Activated CD4-positive, alpha-beta T cell treated with anti-CD3 and anti-CD28 coated beads, Interleukin-2, amount 50 U/mL, for 4 hours (primary cell): ENCODE results near the gene TMEM231.
"Not testable (repeated sequence)": the region's sequence is repeated elsewhere in the genome, so short reads cannot be mapped to it uniquely, and the experiment has no call there.

Source experiments
- DNase-seq, 2 experiments: peaks; one replicate each; pipeline ENCODE4 v3.0.0-alpha.2; 2020

Gene TMEM231

DNA sequence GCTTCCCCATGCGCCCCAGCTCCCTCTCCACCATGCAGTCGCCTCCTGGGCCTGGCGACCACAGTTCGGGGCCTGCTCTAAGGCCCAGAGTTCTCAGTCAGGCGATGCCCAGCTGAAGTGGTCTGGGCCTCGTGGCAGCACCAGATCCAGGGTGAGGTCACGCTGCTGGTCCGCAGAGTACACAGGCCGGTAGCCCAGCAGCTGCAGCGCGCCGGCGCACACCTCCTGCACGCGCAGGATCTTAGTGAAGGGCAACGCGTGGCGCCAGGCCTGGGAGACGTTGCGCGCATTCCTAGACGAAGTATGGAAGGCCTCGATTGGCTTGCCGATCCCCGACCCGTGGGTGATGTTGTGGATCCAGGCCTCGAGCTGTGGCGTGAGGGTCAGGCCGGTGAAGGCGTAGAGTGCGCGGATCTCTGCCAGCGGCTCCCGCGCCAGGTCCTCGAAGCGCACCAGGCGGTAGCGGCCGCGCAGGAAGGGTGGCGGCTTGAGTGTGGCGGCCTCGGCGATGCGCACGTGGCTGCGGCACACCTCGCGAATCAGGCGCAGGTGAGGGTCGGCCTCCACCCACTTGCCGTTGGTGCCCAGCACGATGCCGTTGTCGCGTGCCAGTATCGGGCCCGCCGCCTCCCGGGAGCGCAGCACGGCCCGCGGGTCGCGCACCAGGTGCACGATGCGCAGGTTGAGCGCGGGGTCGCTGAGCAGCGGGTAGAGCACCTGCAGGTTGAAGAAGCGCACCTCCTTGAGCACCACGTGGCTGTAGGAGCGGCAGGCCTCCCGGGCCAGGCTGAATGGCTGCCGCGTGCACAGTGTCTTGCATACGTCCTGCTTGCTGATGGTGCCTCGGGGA, 26.8 kb downstream of the TMEM231 start:
- DNase-seq: no peak

DNA sequence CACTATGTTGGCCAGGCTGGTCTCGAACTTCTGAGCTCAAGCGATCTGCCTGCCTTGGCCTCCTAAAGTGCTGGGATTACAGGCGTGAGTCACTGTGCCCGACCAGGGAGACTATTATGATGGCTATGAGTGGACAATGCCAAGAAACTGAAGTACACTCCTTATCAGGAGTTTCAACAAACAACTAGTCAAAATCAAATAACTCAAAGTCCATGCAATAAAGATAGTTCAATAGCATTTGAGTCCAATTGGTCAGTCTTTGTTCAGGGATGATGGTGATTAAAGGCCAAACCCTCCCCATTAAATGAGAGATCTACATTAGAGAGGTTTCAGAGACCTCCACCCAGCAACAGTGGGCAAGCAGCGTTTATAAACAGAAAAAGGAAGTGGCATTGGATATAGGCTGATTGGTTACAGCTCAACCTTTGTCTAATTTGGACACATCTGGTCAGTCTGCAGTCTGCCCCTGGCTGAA, 28.2 kb downstream of the TMEM231 start:
- no peak for DNase-seq

DNA sequence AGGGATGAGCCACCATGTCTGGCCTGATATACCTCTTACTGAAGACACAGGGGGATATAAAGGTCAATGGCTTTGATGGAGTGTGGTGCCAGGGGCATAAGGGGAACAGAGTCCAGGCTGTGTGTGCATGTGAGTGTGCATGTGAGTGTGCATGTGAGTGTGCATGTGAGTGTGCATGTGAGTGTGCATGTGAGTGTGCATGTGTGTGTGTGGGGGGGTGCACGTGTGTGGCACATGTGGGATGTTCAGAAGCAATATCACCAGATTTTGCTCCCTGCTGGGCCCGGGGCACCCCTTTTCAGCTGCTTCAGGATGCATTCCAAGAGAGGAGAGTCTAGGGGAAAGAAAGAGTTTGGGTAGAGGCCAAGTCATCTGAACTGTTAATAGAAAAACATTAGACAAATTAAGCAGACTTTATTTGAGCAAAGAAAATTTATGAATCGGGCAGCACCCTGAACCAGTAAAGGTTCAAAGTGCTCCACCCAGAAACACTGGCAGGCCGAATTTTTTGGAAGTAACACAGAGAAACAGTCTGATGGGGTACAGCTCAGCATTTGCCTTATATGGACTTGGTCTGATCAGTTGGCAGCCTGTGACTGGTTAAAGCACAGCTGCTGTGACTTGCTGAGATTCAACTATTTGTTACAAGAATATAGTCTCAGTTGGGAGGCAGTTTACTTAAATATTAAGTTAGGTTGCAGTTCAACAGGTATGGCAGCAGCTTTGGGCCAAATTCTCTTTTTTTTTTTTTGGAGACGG, 29.8 kb downstream of the TMEM231 start:
- no peak for DNase-seq

DNA sequence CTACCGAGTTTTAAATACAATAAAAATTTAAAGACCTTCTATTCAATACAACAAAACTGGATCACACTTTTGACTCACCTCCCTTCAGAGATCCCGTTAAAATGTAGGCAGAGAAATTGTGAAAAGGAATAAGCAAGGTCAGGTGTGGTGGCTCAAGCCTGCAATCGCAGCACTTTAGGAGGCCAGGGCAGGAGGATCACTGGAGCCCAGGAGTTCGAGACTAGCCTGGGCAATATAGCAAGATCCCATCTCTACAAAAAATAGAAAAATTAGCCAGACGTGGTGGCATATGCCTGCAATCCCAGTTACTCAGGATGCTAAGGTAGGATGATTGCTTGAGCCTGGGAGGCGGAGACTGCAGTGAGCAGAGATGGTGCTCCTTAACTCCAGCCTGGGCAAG, 36.9 kb downstream of the TMEM231 start:
- no peak for DNase-seq

DNA sequence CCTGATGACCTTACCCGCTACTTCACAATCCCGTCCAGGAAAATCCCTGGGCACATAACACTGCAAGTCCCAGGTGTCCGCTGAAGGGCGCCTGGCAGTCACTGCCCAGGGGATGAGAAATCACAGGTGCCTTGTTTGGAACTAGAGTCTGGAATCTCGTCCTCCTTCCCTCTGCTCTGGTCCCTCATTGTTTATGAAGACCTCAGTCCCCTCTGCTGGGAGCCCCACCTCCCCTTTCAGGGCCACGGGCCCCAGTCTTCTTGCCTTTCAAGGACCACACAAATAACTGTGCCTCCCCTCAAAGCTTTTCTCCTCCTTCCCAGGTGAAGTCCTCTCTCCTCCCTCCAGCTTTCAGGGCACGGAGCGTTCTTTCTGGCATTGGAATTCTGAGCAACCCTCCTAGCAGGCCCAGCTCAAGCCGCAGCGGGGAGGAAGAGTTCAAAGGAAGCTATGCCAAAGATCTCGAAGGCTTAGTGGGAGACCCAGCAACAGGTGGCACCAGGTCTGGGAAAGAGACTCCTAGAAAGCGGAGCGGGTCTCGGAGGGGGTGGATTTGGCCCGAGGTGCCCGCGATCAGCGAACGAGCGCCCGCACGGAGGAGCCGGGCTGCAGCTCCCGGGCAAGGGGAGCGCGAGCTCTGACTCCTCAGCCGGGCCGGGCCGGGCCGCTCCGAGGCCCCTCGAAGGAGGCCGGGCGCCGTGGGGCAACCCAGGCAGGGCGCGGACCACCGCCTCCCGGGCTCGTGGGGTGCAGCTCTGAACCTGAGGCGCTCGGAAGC, 39.7 kb downstream of the TMEM231 start:
- DNase-seq: peak; percentile 8 to 11

DNA sequence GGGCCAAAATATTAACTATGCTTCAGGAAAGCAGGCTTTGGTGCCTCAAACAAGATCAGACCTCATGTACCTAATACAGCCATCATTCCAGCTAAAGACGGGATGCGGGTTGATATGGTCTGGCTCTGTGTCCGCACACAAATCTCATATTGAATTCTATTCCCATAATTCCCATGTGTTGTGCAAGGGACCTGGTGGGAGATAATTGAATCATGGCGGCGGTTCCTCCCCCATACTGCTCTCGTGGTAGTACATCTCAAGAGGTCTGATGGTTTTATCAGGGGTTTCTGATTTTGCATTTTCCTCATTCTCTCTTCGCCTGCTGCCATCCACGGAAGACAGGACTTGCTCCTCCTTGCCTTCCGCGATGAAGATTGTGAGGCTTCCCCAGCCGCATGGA, 41.8 kb downstream of the TMEM231 start:
- no peak for DNase-seq

DNA sequence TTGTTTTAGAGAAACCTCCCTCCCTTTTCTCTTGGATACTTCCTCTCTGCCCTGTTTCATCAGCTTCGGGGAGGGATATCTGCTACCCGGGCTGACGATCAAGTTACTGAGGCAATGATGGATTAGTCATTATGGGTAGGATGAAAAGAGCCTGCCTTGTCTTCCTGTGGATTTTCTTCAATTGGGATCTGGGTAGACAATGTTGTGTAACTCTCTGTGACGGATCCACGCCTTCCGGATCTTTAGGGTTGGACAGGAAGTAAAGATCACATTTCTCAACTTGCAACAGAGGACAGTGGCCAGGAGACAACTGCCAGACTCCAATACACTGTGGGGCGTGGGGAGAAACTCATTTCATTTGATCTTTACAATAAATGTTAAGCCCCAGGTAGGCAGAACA, 49.5 kb downstream of the TMEM231 start:
- no peak for DNase-seq

DNA sequence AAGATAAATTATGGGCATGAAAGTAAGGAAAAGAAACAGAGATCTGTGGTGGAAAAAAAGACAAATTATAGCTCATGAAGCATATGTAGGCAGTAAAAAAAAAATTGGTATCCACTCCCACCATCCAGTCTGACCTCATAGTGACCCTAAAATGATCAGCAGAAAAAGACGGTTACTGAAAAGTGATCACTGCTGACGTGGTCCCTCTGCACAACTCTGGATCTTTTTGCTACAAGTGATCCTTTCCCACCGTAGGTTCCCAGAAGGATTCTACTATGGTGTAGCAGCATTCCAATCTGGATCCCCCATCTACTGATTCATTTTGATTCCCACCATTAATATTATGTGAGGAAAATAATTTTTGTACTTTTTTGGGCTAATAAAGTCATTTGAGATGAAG, 49.9 kb downstream of the TMEM231 start:
- DNase-seq: no peak

DNA sequence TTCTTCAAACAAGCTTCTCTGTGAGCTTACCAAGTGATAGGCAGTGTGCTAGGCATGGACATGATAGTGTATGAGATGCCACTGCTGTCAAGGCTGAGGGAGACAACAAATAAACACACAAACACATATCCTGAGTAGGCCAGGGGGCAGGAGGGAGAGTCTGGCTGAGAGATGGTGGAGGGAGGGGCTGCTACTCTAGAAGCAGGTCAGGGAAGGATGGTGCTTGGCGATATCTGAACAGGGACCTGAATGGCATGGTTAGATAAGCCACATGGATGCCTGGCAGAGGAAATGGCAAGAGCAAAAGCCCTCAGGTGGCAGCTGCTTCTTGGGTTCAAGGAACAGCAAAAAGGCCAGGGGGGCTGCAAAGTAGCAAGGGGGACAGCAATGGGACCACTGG, 52.3 kb downstream of the TMEM231 start:
- no peak for DNase-seq

DNA sequence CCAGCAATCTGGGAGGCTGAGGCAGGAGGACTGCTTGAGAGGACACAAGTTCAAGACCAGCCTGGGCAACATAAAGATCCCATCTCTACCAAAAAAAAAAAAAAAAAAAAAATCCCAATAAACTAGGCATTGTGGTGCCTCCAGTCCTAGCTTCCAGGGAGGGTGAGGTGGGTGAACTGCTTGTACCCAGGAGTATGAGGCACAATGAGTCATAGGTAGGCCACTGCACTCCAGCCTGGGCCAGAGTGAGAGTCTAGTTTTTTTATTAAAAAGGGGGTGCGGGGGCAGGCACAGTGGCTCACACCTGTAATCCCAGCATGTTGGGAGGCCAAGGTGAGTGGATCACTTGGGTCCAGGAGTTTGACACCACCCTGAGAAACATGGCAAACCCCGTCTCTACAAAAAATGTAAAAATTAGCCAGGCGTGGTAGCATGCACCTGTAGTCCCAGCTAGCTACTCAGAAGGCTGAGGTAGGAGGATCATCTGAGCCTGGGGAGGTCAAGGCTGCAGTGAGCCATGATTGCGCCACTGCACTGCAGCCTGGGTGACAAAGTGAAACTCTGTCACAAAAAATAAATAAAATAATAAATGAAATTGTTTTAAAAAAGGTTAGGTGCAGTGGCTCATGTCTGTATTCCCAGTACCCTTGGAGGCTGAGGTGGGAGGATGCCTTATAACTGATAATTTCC, 53.0 kb downstream of the TMEM231 start:
- DNase-seq: no peak

DNA sequence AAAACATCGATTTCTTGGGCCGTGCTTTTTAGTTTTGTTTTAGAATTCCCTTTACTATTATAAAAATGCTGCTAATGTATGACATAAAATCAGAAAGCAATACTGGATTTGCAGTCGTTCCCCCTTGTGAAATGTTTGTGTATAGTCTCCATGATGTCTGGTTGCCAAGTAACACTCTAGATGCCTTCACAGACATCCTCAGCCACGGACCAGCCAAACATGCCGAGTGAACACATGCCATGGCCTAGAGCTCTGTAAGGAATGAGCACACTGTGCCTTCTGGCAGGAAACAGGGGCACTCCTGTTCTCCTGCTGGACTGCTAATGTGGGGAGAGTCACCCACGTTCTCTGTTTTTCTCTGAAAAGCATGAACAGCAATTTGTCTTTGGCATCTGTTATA, 54.2 kb downstream of the TMEM231 start:
- DNase-seq: not testable (repeated sequence)

DNA sequence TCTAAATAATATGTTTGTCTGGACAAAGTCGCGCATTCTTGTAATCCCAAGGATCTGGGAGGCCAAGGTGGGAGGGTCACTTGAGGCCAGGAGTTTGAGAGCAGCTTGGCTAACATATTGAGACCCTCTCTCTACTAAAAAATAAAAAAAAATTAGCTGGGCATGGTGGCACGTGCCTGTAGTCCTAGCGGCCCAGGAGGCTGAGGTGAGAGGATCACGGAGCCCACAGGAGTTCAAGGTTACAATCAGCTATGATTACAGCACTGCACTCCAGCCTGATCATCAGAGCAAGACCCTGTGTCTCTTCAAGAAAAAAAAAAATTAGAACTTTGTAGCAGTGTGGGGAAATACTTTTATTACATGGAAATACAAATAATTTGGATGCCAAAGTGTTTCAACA, 54.7 kb downstream of the TMEM231 start:
- DNase-seq: no peak

DNA sequence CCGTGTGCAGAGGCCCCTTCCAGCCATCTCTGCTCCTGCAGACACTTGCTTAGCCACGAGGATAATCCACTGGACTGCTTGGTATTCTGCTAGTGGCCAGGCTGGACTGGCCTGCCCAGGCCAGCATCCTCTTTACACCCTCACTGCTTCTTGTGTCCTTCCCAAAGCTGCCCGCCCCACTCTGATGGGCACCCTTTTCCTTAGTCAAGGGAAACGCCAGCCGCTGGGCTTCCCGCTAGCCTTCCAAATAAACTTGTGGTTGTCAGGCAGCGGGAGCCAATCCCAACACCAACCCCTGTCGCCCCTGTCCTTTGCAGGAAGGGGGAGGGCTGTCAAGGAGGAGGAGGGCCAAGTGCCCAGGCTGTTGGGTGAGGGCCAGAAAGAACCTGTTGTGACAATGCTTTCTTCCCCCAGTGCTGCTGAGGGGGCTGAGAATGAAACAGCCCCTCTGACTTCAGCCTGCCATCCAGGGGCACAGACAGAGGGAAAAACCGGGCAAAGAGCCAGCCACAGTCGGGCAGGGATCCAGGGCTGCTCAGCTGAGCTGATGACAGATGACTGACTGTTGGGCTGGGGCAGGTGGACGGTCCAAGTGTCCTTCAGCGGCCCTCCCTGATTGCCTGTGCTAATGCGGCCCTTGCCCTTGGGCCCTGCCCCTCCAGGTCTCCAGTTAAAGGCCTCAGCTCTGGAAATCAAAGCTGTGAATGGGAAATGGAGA, 57.3 kb downstream of the TMEM231 start:
- DNase-seq: not testable (repeated sequence)

DNA sequence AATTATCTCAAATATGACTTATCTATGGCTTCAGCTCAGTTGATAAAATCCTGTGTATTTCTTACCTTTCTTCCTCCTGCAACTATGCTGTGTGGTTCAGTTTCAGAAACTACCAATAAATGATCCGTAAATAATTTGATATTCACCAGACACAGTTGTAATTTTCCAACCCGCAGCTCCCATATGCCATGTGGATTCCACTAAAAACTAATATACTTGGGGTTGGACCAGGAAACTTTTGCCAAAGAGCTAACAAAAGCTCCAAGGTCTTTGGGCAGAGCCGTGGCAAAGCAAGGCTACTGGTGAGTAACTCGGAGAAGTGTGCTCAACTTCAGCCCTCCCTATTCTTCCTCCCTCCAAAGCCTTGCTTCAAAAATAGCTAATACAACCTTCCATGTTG, 58.5 kb downstream of the TMEM231 start:
- no peak for DNase-seq

DNA sequence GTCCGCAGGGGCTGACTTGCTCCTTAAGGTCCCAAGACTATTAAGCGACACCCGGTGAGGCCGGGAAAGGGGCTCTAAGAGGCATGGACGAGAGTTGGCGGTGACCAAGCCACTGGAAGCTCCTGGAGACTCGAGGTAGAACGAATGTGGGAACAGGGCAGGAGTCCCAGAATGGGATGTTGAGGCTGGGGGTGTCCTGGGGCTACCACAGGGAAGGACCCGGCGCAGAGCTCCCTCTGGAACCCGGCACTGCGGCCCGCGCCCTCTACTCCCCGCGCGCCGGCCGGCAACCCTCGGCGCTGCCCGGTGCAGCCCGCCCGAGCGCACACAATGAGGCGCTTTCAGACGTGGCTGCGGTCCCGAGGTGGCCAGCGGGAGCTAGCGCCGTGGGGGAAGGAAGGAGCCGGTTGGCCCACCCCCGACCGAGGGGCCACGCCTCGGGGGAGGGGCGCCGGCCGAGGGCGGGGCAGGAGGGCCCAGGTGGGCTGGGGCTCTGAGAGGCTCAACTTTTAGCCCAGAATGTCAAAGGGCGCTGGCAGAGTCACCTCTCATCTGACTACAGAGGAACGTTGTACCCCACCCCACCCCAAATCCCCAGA, 60.9 kb downstream of the TMEM231 start, which contains the start of gene CHST6:
Gene CHST6 (minus strand): TSS at position 366 of the 599 bp plus-strand sequence. CDS start 15,613 bp downstream, outside the sequence.
- no peak for DNase-seq

DNA sequence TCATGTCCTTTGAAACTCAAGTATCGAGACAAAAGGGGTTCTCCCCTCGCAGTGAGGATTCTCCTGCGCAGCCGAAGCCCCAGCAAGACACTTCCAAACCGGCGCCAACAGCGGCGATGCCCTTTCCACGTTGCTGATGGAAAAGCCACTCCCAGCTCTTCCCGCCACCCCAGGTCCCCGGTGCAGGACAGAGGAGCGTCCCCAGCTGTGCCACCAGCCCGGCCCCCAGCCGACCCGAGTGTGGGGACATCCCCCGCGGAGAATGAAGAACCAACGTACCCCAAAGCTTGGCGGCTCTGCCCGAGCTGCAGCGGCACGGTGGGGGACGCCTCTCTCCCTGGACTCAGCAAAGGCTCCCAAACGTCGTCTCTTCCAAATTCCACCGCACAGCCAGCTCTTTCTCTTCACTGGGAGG, 61.4 kb downstream of the TMEM231 start:
- DNase-seq: no peak

DNA sequence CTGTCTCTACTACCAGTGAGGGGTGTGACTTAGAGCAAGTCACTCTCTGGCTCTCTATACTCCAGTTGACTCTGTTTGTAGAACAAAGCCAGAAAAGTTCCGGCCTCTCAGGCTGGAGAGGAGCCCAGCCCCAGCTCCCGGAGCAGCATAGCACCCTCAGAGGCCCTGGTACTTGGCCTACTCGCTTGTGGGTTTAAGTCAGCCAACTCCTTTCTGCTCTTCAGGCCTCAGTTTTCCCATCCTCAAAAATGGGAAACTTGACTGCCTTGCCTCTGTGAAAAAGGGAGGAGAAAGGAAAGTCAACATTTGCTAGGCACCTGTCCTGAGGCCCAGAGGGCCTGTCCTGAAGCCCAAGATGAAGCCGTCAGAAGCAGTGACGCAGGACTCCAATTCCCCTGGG, 61.9 kb downstream of the TMEM231 start:
- no peak for DNase-seq

DNA sequence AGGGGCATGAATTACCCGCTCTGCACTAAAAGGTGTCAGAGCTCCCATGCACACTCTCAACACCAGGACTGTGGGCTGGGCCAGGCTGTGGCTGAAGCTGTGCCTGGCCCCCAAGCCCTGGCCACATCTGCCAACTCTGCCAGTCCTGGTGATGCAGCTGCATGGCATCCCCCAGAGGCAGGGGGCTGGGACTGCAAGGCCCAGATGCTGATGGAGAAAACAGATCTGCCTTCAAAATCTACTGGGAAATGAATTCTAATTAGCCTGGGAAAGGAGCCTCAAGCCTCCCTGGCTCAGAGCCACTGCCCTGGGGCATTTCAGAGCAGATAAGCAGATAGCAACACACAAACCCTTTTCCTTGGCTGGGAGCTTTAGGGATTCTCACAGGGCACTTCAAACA, 64.2 kb downstream of the TMEM231 start:
- DNase-seq: no peak

DNA sequence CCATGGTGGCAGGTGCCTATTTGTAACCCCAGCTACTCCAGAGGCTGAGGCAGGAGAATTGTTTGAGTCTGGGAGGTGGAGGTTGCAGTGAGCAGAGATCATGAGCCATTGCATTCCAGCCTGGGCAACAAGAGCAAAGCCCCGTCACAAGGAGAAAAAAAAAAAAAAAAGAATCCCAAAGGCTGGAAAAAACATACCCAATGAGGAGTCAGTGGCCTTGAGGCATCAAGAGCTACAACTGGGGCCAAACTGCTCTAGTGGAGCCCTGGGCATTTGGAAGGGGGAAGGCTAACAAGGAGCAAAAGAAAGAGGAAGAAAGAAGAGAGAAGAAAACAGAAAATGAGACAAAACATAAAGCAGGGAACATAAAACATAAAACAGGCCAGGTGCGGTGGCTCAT, 67.7 kb downstream of the TMEM231 start:
- DNase-seq: no peak
